Measurements from ENCODE around the gene DYNC2LI1.
A peak's percentile ranks its signal among the peaks of the same experiment; 100 is the strongest.

DYNC2LI1 gene

GRCh38 chr2:43819491-43820163, 45.8 kb downstream of the DYNC2LI1 start:
- no peak for DNase-seq

GRCh38 chr2:43822839-43823238, 49.0 kb downstream of the DYNC2LI1 start:
- DNase-seq = no peak

GRCh38 chr2:43823751-43824150, 49.9 kb downstream of the DYNC2LI1 start:
- DNase-seq = no peak

- no peak for DNase-seq
Measured at GRCh38 chr2:43824512-43824911, 50.7 kb downstream of the DYNC2LI1 start.

- DNase-seq = no peak
Measured at GRCh38 chr2:43824951-43825493, 51.2 kb downstream of the DYNC2LI1 start.

- no peak for DNase-seq
Measured at GRCh38 chr2:43825841-43826240, 52.0 kb downstream of the DYNC2LI1 start.

- DNase-seq = no peak
Measured at GRCh38 chr2:43826305-43827250, 52.7 kb downstream of the DYNC2LI1 start.

GRCh38 chr2:43831543-43832294, 57.9 kb downstream of the DYNC2LI1 start:
- DNase-seq = no peak

- peak; percentile 8 for DNase-seq
Measured at GRCh38 chr2:43832457-43832856, 58.6 kb downstream of the DYNC2LI1 start.

- no peak for DNase-seq
Measured at GRCh38 chr2:43837033-43837432, 63.2 kb downstream of the DYNC2LI1 start.

GRCh38 chr2:43837831-43838559, 64.2 kb downstream of the DYNC2LI1 start:
- DNase-seq = no peak

GRCh38 chr2:43838560-43839267, 64.9 kb downstream of the DYNC2LI1 start, which contains the start of the genes ABCG5 and ABCG8:
ABCG5 (minus strand) TSS chr2:43838839; CDS start chr2:43838679, 160 bp downstream.
ABCG8 (plus strand) TSS chr2:43838971; CDS start chr2:43839054, 83 bp downstream.
- DNase-seq = no peak

GRCh38 chr2:43839776-43840564, 66.1 kb downstream of the DYNC2LI1 start:
- no peak for DNase-seq

- no peak for DNase-seq
Measured at GRCh38 chr2:43840965-43841364, 67.1 kb downstream of the DYNC2LI1 start.

- no peak for DNase-seq
Measured at GRCh38 chr2:43841949-43842865, 68.4 kb downstream of the DYNC2LI1 start.

GRCh38 chr2:43842866-43843226, 69.0 kb downstream of the DYNC2LI1 start:
- DNase-seq = no peak

GRCh38 chr2:43845181-43845580, 71.3 kb downstream of the DYNC2LI1 start:
- DNase-seq = no peak

GRCh38 chr2:43846140-43846793, 72.4 kb downstream of the DYNC2LI1 start:
- DNase-seq = no peak

- DNase-seq = peak; percentile 12
Measured at GRCh38 chr2:43848214-43848613, 74.4 kb downstream of the DYNC2LI1 start.

Measured in OCI-M1 (cell line).